Measurements from ENCODE around the gene CSNK1G2. TPM values are rescaled to one million over a fixed set of nuclear protein-coding genes. Genes with fewer than 3 reads are reported as not detected.

CSNK1G2 gene
- total RNA-seq, 2 donors from 2014 or later: 29.0 to 35.8 TPM

GRCh38 chr19:1990230-1991017 lies 49.5 kb downstream of the CSNK1G2 start:
- no peaks in the 10 kb centered on the region for H3K9me3 ChIP-seq
- no peaks in the 10 kb centered on the region for H3K27me3 ChIP-seq
- no peak for DNase-seq (ENCODE audit: low spot score)
- peaks cover 58% of the 10 kb centered on the region for H3K36me3 ChIP-seq
- no peak for TF ChIP-seq CTCF (IDR thresholded peaks at IDR 0.05)
- no peaks in the 10 kb centered on the region for H3K4me1 ChIP-seq
- no peak overlapping the region for H3K4me3 ChIP-seq
- H3K27ac ChIP-seq: no peak overlapping the region

- H3K4me3 ChIP-seq: no peak overlapping the region
- no peak overlapping the region for H3K27ac ChIP-seq
- H3K27me3 ChIP-seq: no peaks in the 10 kb centered on the region
- no peak for TF ChIP-seq CTCF (IDR thresholded peaks at IDR 0.05)
- no peaks in the 10 kb centered on the region for H3K9me3 ChIP-seq
- no peaks in the 10 kb centered on the region for H3K4me1 ChIP-seq
- peaks cover 56% of the 10 kb centered on the region for H3K36me3 ChIP-seq
- no peak for DNase-seq (ENCODE audit: low spot score)
Observed at GRCh38 chr19:1991018-1991913, 50.3 kb downstream of the CSNK1G2 start.

GRCh38 chr19:1992759-1993260 lies 51.8 kb downstream of the CSNK1G2 start:
- no peak for TF ChIP-seq CTCF (IDR thresholded peaks at IDR 0.05)
- DNase-seq (ENCODE audit: low spot score): no peak
- H3K4me3 ChIP-seq: no peak overlapping the region
- H3K36me3 ChIP-seq: peaks cover 48% of the 10 kb centered on the region
- H3K27me3 ChIP-seq: no peaks in the 10 kb centered on the region
- no peaks in the 10 kb centered on the region for H3K4me1 ChIP-seq
- no peaks in the 10 kb centered on the region for H3K9me3 ChIP-seq
- H3K27ac ChIP-seq: no peak overlapping the region

GRCh38 chr19:1997353-1998233 lies 56.6 kb downstream of the CSNK1G2 start:
- H3K27me3 ChIP-seq: no peaks in the 10 kb centered on the region
- H3K4me3 ChIP-seq: no peak overlapping the region
- no peaks in the 10 kb centered on the region for H3K9me3 ChIP-seq
- TF ChIP-seq CTCF (IDR thresholded peaks at IDR 0.05): no peak
- H3K4me1 ChIP-seq: no peaks in the 10 kb centered on the region
- H3K36me3 ChIP-seq: peaks cover 24% of the 10 kb centered on the region
- no peak overlapping the region for H3K27ac ChIP-seq
- DNase-seq (ENCODE audit: low spot score): no peak

Data from right atrium auricular region (tissue), 2 donors.